Nucleus accumbens (tissue), 56 donors: ENCODE data around the gene SLC22A4.

Experiments used
- DNase-seq, 56 donors: peaks; one replicate each; lab custom pipeline; 2025; lab: John Stamatoyannopoulos, UW

The SLC22A4 gene

GRCh38 chr5:132387640-132388117 lies 93.5 kb downstream of the SLC22A4 start:
- no peak for DNase-seq

- no peak for DNase-seq
Observed at GRCh38 chr5:132388244-132389050, 94.3 kb downstream of the SLC22A4 start.

GRCh38 chr5:132389051-132389331 lies 94.8 kb downstream of the SLC22A4 start:
- DNase-seq = no peak

- DNase-seq = peak in 8 of 56 donors; percentile 11 to 41 (median 34)
Observed at GRCh38 chr5:132389585-132390286, 95.5 kb downstream of the SLC22A4 start.

GRCh38 chr5:132391247-132391646 lies 97.1 kb downstream of the SLC22A4 start:
- no peak for DNase-seq

GRCh38 chr5:132391870-132392269 lies 97.7 kb downstream of the SLC22A4 start:
- no peak for DNase-seq

GRCh38 chr5:132392411-132392810 lies 98.2 kb downstream of the SLC22A4 start:
- no peak for DNase-seq

- no peak for DNase-seq
Observed at GRCh38 chr5:132392978-132393825, 99.0 kb downstream of the SLC22A4 start.
